CD4-positive, alpha-beta T cell (primary cell): ENCODE measurements around the gene USP15. TPM values are rescaled to one million over a fixed set of nuclear protein-coding genes. Genes with fewer than 3 reads are reported as not detected.

Experiments used
- ATAC-seq: fragments of 200-7000 bp; cut with Tn5 transposase; one replicate; pipeline ENCODE4 v1.10.0; 2022; ENCODE audit warnings: mild to moderate bottlenecking; ENCODE audit not compliant: poor library complexity
- CTCF ChIA-PET: fragments of 350-600 bp; sonication (Branson Sonifier 250); formaldehyde crosslinking; loops from one replicate; lab custom pipeline; 2021; ENCODE audit warnings: antibody characterized with exemption, inconsistent platforms; lab: Charles Lee
- POLR2A ChIA-PET: fragments of 350-600 bp; sonication (Branson Sonifier 250); formaldehyde crosslinking; loops from one replicate; lab custom pipeline; 2021; ENCODE audit warnings: antibody characterized with exemption, inconsistent platforms; lab: Charles Lee
- DNase-seq, 14 experiments: peaks; one replicate each; pipeline ENCODE4 v3.0.0-alpha.2; 2013 to 2020; ENCODE audit warnings: mixed read lengths in 2 of 14
- H3K27ac ChIP-seq, 2 donors: one replicate each; pipeline versions ENCODE4 v1.5.1 to v1.7.0; 2013; ENCODE audit warnings: low read length in 2 of 2, low read depth in 1 of 2, mild to moderate bottlenecking in 1 of 2
- H3K27me3 ChIP-seq, 2 experiments: 1 replicate in 1 of 2; 2 replicates in 1 of 2; pipeline versions ENCODE4 v1.6.1 to v1.7.0; 2013; ENCODE audit warnings: low read length in 2 of 2, control low read depth in 1 of 2, mild to moderate bottlenecking in 1 of 2, moderate library complexity in 1 of 2; ENCODE audit not compliant: insufficient read depth in 2 of 2, control insufficient read depth in 1 of 2
- H3K36me3 ChIP-seq: one replicate; pipeline ENCODE4 v1.6.1; 2013; ENCODE audit warnings: low read length, control low read depth; ENCODE audit not compliant: insufficient read depth
- H3K4me1 ChIP-seq: one replicate; pipeline ENCODE4 v1.6.1; 2013; ENCODE audit warnings: low read length, control low read depth; ENCODE audit not compliant: insufficient read depth
- H3K4me3 ChIP-seq: one replicate; pipeline ENCODE4 v1.5.1; 2013; ENCODE audit warnings: mild to moderate bottlenecking, low read length, moderate library complexity
- H3K9me3 ChIP-seq, 2 experiments: 1 replicate in 1 of 2; 2 replicates in 1 of 2; pipeline versions ENCODE4 v1.6.1 to v1.7.0; 2013; ENCODE audit warnings: low read length in 2 of 2, mild to moderate bottlenecking in 2 of 2, control low read depth in 1 of 2, moderate library complexity in 1 of 2; ENCODE audit not compliant: control insufficient read depth in 1 of 2, insufficient read depth in 1 of 2
- H3K27ac Mint-ChIP-seq: one replicate; pipeline ENCODE4 v1.8.0; 2020; ENCODE audit warnings: mixed read lengths
- H3K27me3 Mint-ChIP-seq: one replicate; pipeline ENCODE4 v1.8.0; 2021; ENCODE audit warnings: mixed read lengths
- H3K36me3 Mint-ChIP-seq: one replicate; pipeline ENCODE4 v1.8.0; 2021; ENCODE audit warnings: low read depth, mixed read lengths
- H3K4me1 Mint-ChIP-seq: one replicate; pipeline ENCODE4 v1.8.0; 2021; ENCODE audit warnings: low read depth, mixed read lengths
- H3K4me3 Mint-ChIP-seq: one replicate; pipeline ENCODE4 v1.8.0; 2020; ENCODE audit warnings: mild to moderate bottlenecking, mixed read lengths
- H3K9me3 Mint-ChIP-seq: one replicate; pipeline ENCODE4 v1.8.0; 2020; ENCODE audit warnings: mixed read lengths
- intact Hi-C, 2 experiments: fragments of 100-400 bp; cut with DNase I in 1 of 2; cut with micrococcal nuclease in 1 of 2; formaldehyde crosslinking; loops; one replicate each; pipeline versions ENCODE4 v1.15.1 to v1.9.0; 2023 to 2025; cut with DNase I, micrococcal nuclease
- total RNA-seq, 174 experiments: library from RNA in 2 of 174; stranded (reverse) in 2 of 174; gene quantifications; one replicate each; pipeline ENCODE4 v1.2.3 and lab custom pipeline; 2021 to 2026
- TF ChIP-seq, protein P1 (sequence below): fragments of 200-600 bp; IDR thresholded peaks from one replicate; pipeline ENCODE4 v1.8.0; 2022; ENCODE audit warnings: antibody characterized with exemption, mild to moderate bottlenecking

Gene USP15
- total RNA-seq, 2 experiments from 2014 or later: 212 to 218 TPM

DNA sequence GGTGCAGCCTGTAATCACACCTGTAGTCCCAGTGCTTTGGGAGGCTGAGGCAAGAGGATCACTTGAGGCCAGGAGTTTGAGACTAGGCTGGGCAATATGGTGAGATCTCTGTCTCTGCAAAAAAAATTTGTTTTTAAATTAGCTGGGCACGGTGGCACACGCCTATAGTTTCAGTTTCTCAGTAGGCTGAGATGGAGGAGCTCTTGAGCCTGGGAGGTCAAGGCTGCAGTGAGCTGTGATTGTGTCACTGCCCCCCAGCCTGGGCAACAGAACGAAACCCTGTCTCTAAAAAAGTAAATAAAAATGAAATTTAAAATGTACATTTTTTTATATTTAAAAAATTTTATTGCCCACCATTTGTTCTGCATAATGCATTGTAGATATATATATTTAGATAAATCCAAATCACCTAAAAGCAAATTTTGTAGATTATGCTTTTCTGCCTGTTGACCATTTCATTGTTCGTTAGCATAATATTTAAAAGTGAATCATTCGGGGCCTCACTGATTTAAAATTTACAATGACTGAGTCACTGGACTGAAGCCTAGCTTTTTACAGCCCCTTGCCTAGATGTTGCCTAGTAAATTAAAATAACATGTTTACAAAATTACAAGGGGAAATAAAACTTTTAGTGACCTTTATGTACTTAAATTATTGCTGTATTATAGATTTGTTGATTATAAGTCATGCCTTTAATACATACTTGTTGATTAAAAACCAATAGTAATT is 87.9 kb downstream of the USP15 start:
- ATAC-seq: no peak
- H3K27ac Mint-ChIP-seq: no peak overlapping the region
- no peak overlapping the region for H3K4me3 Mint-ChIP-seq
- H3K27me3 Mint-ChIP-seq: no peaks in the 10 kb centered on the region
- TF ChIP-seq, protein P1, sequence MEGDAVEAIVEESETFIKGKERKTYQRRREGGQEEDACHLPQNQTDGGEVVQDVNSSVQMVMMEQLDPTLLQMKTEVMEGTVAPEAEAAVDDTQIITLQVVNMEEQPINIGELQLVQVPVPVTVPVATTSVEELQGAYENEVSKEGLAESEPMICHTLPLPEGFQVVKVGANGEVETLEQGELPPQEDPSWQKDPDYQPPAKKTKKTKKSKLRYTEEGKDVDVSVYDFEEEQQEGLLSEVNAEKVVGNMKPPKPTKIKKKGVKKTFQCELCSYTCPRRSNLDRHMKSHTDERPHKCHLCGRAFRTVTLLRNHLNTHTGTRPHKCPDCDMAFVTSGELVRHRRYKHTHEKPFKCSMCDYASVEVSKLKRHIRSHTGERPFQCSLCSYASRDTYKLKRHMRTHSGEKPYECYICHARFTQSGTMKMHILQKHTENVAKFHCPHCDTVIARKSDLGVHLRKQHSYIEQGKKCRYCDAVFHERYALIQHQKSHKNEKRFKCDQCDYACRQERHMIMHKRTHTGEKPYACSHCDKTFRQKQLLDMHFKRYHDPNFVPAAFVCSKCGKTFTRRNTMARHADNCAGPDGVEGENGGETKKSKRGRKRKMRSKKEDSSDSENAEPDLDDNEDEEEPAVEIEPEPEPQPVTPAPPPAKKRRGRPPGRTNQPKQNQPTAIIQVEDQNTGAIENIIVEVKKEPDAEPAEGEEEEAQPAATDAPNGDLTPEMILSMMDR: no peak
- H3K36me3 Mint-ChIP-seq: peaks cover 62% of the 10 kb centered on the region
- no peak for DNase-seq
- ChIA-PET CTCF (interaction anchor here (1.4 kb wide), 1 partner anchor 19 kb away, joined by 3 read pairs; no protein-coding TSS in a partner anchor), POLR2A (no interaction called here)
- Histone ChIP-seq H3K36me3 (peaks cover 32% of the 10 kb centered on the region), H3K9me3 (peaks cover 0 to 13% of the 10 kb centered on the region in 2 experiments), H3K27ac (no peak overlapping the region), H3K4me1 (no peaks in the 10 kb centered on the region), H3K27me3 (no peaks in the 10 kb centered on the region), H3K4me3 (no peak overlapping the region)
- H3K9me3 Mint-ChIP-seq: peaks cover 4% of the 10 kb centered on the region
- intact Hi-C loops: no loop called here
- H3K4me1 Mint-ChIP-seq: peaks cover 50% of the 10 kb centered on the region

DNA sequence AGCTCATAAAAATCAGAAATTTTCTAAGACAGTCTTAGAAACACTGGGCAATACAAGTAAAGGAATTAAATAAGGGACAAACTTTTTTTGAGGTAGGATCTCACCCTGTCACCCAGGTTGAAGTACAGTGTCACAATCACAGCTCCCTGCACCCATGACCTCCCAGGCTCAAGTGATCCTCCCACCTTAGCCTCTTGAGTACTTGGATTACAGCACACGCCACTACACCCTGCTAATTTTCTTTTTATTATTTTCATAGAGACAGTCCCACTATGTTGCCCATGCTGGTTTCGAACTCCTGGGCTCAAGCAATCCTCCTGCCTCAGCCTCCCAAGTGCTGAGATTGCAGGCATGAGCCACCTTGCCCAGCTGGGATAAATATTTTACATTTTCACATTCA is 90.3 kb downstream of the USP15 start:
- CTCF ChIA-PET: no interaction called here
- intact Hi-C loops: no loop called here
- ATAC-seq (no peak), DNase-seq (no peak)
- H3K27me3 Mint-ChIP-seq: no peaks in the 10 kb centered on the region
- TF ChIP-seq, protein P1: no peak
- H3K27ac Mint-ChIP-seq: no peak overlapping the region
- POLR2A ChIA-PET: interaction anchor here (1.5 kb wide), 1 partner anchor 91 kb away, joined by 4 read pairs; the partner anchor contains the start of gene USP15
- H3K9me3 Mint-ChIP-seq: no peaks in the 10 kb centered on the region
- peaks cover 50% of the 10 kb centered on the region for H3K4me1 Mint-ChIP-seq
- Histone ChIP-seq H3K27ac (no peak overlapping the region), H3K27me3 (no peaks in the 10 kb centered on the region), H3K9me3 (no peaks in the 10 kb centered on the region), H3K4me3 (no peak overlapping the region), H3K4me1 (no peaks in the 10 kb centered on the region), H3K36me3 (peaks cover 20% of the 10 kb centered on the region)
- H3K4me3 Mint-ChIP-seq: no peak overlapping the region
- H3K36me3 Mint-ChIP-seq: peaks cover 58% of the 10 kb centered on the region

DNA sequence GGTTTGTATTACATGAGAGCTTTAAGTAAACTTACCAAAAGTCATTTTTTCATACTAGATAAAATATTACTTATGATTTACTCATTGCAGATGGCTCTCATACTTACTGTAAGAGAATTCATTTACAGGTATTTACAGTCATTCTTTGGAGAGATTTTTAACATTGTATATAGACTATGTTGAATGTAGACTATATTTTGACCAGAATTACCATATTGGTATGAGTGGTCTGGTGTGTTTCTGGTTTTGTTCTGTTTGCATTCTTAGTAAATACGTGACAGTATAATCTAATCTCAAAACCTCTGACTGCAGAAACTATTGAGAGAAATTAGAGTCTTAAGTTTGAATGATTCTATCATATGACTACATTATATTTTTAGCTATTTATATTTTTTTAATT is 91.1 kb downstream of the USP15 start:
- no peak overlapping the region for H3K4me3 Mint-ChIP-seq
- H3K27me3 Mint-ChIP-seq: no peaks in the 10 kb centered on the region
- no peaks in the 10 kb centered on the region for H3K4me1 ChIP-seq
- no peak overlapping the region for H3K4me3 ChIP-seq
- H3K4me1 Mint-ChIP-seq: peaks cover 45% of the 10 kb centered on the region
- DNase-seq (no peak), ATAC-seq (no peak)
- POLR2A ChIA-PET: interaction anchor here (1.5 kb wide), 1 partner anchor 92 kb away, joined by 4 read pairs; the partner anchor contains the start of gene USP15
- TF ChIP-seq, protein P1: no peak
- intact Hi-C loops: no loop called here
- peaks cover 60% of the 10 kb centered on the region for H3K36me3 Mint-ChIP-seq
- H3K9me3 ChIP-seq: no peaks in the 10 kb centered on the region
- CTCF ChIA-PET: no interaction called here
- H3K27ac ChIP-seq: no peak overlapping the region
- no peak overlapping the region for H3K27ac Mint-ChIP-seq
- peaks cover 28% of the 10 kb centered on the region for H3K36me3 ChIP-seq
- H3K27me3 ChIP-seq: no peaks in the 10 kb centered on the region
- H3K9me3 Mint-ChIP-seq: no peaks in the 10 kb centered on the region
